ENCODE data around the gene GLP1R.

DNA sequence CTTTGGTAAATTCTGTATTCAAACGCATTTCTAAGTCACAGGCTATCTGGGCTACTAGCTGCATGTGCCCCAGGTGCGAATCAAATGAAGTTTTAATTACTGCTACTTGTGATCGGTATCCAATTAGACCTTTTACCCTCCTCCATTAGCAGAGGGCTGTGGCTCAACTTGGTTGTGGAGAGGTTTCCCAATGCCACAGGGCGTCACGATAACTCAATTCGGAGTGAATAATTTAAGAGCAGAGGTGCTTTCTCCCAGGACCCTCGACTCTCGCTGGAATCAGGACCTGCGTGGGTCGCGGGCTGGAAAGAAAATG lies 65.8 kb downstream of the GLP1R start:
- TF ChIP-seq, protein P1, sequence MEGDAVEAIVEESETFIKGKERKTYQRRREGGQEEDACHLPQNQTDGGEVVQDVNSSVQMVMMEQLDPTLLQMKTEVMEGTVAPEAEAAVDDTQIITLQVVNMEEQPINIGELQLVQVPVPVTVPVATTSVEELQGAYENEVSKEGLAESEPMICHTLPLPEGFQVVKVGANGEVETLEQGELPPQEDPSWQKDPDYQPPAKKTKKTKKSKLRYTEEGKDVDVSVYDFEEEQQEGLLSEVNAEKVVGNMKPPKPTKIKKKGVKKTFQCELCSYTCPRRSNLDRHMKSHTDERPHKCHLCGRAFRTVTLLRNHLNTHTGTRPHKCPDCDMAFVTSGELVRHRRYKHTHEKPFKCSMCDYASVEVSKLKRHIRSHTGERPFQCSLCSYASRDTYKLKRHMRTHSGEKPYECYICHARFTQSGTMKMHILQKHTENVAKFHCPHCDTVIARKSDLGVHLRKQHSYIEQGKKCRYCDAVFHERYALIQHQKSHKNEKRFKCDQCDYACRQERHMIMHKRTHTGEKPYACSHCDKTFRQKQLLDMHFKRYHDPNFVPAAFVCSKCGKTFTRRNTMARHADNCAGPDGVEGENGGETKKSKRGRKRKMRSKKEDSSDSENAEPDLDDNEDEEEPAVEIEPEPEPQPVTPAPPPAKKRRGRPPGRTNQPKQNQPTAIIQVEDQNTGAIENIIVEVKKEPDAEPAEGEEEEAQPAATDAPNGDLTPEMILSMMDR (IDR thresholded peaks at IDR 0.05) = no peak
- TF ChIP-seq POLR2A (IDR thresholded peaks at IDR 0.05) = no peak
